ENCODE results near the gene FSIP1.

Gene FSIP1

DNA sequence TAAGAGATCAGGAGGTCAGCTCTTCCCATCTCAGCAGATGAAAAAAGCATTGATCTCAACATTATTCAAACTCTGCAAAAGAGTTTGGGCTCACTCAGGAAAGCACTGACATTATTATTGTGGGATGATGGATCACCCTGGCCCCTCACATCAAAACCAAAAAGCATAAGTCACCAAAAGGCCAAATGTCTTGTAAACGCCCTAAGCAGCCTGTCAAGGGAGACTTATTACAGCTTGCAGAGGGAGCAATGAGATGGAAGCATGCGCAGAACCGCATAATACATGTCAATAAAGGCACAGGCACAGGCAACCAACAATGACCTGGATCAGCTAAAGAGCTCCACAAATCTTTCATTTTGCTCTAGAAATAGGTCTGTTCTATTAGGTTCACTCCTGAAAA, 4.6 kb downstream of the FSIP1 start:
- ChIA-PET POLR2A (no interaction called here), CTCF (no interaction called here)
- DNase-seq (ENCODE audit: extremely low spot score), result no peak
- TF ChIP-seq, protein P1, sequence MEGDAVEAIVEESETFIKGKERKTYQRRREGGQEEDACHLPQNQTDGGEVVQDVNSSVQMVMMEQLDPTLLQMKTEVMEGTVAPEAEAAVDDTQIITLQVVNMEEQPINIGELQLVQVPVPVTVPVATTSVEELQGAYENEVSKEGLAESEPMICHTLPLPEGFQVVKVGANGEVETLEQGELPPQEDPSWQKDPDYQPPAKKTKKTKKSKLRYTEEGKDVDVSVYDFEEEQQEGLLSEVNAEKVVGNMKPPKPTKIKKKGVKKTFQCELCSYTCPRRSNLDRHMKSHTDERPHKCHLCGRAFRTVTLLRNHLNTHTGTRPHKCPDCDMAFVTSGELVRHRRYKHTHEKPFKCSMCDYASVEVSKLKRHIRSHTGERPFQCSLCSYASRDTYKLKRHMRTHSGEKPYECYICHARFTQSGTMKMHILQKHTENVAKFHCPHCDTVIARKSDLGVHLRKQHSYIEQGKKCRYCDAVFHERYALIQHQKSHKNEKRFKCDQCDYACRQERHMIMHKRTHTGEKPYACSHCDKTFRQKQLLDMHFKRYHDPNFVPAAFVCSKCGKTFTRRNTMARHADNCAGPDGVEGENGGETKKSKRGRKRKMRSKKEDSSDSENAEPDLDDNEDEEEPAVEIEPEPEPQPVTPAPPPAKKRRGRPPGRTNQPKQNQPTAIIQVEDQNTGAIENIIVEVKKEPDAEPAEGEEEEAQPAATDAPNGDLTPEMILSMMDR (IDR thresholded peaks at IDR 0.05; ENCODE audit: control extremely low read depth, extremely low read depth, low read depth, missing control alignments), result no peak

- ChIA-PET CTCF (no interaction called here), POLR2A (no interaction called here)
- TF ChIP-seq, protein P1 (IDR thresholded peaks at IDR 0.05; ENCODE audit: control extremely low read depth, extremely low read depth, low read depth, missing control alignments), result no peak
- DNase-seq (ENCODE audit: extremely low spot score), result no peak
Observed at GRCh38 chr15:39777496-39777895, 5.1 kb downstream of the FSIP1 start.

DNA sequence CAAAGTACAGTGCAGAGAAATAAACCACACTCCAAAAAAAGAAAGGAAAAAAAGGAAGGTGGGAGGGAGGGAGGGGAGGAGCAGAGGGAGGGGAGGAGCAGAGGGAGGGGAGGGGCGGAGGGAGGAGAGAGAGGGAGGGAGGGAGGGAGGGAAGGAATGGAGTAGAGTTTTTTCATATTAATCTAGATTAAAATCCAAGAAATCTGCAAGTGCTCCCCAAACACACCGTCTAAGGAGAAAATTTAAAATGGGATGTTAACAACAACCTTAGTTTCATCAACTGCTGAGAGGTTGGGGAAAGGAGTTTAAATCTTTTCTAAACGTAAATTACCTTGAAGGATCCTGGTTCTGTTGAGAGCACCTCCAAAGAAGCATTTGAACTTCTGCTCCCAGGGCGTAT, 6.6 kb downstream of the FSIP1 start:
- POLR2A ChIA-PET, result no interaction called here
- no peak for DNase-seq (ENCODE audit: extremely low spot score)
- CTCF ChIA-PET, result interaction anchor here (0.8 kb wide), 1 partner anchor 19 kb away, joined by 3 read pairs; no protein-coding TSS in a partner anchor
- TF ChIP-seq, protein P1 (IDR thresholded peaks at IDR 0.05; ENCODE audit: control extremely low read depth, extremely low read depth, low read depth, missing control alignments), result no peak

- ChIA-PET CTCF (interaction anchor here (0.6 to 1.5 kb wide), 4 partner anchors 10 to 39 kb away, joined by 3 to 7 read pairs (median 3); no protein-coding TSS in a partner anchor), POLR2A (no interaction called here)
- TF ChIP-seq, protein P1 (IDR thresholded peaks at IDR 0.05; ENCODE audit: control extremely low read depth, extremely low read depth, low read depth, missing control alignments), result no peak
- DNase-seq (ENCODE audit: extremely low spot score), result no peak
Observed at GRCh38 chr15:39774688-39775267, 7.9 kb downstream of the FSIP1 start.

DNA sequence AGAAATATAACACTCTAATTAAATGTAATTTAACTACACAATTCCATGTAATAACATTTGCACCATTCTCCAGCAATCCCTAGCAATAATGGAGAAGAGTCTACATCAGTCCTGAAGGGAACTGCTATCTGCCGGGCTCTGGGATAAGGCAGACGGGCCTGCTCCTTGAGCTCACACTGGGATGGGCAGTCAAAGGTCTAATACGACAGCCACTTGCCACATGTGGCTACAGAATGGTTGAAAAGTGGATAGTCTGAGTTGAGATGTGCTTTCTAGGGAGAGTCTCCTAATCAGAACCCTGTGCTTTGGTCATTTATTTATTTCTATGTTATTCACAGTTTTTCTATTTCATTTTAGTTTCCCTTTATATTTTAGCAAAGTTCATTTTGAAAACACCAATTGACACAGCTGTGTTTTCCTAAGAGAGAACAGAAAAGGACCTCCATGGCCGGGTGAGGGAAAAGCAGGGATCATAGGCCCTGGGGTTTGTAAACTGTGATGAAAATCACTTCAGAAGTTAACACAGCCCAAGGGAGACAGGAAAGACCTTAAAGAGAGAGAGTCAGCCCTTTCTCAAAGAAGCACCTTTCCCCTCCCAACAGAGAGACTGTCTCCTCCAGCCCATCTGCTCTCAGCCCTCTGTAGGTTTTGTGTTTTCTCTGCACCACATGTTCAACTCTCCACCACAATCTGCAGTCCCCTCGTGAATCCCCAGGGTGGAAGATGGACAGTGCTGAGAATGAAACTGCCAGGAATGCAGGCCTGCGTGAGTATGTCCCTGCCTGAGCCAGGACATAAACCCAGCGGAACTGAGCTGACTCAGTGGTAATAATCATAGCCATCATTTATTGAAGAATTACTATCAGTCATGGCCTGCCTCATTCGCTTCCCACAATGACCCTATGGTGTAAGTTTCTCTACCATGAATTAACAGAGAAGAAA, 11.6 kb downstream of the FSIP1 start:
- TF ChIP-seq, protein P1 (IDR thresholded peaks at IDR 0.05; ENCODE audit: control extremely low read depth, extremely low read depth, low read depth, missing control alignments), result no peak
- CTCF ChIA-PET, result interaction anchor here (1.4 to 2.2 kb wide), 3 partner anchors 14 to 105 kb away, joined by 4 to 16 read pairs (median 4); no protein-coding TSS in a partner anchor
- POLR2A ChIA-PET, result no interaction called here
- no peak for DNase-seq (ENCODE audit: extremely low spot score)

DNA sequence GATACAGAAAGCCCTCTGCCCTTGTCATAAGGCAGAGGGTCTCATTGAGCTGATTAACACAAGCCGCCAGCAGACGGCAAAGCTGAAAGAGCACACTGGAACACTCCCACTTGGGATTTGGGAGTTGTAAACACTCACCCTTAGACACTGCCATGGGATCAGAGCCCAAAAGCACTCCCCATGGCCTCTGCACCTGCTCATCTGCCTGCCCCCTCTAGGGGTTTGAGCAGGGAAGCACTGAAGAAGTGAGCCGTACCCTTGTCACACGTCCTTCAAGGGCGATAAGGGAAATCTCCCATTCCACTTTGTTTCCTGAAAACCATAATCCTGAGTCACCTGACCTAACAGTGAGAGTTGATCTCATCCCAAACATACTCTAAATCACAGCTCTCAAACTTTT, 14.7 kb downstream of the FSIP1 start:
- CTCF ChIA-PET, result interaction anchor here (0.9 to 5.2 kb wide), 3 partner anchors 11 to 177 kb away, joined by 3 to 41 read pairs (median 7); no protein-coding TSS in a partner anchor
- POLR2A ChIA-PET, result no interaction called here
- DNase-seq (ENCODE audit: extremely low spot score), result no peak
- TF ChIP-seq, protein P1 (IDR thresholded peaks at IDR 0.05; ENCODE audit: control extremely low read depth, extremely low read depth, low read depth, missing control alignments), result no peak
